IMR-90 (cell line): ENCODE data around the gene PDYN.

Source experiments
- CEBPB ChIP-seq: IDR thresholded peaks from 2 replicates; pipeline ENCODE4 v1.6.1; 2012; ENCODE audit warnings: low read depth, low read length, improper control_type of control experiment
- CTCF ChIP-seq: conservative IDR thresholded peaks from 2 replicates; pipeline ENCODE4 v1.5.1; 2012; ENCODE audit warnings: mild to moderate bottlenecking, low read depth, low read length, improper control_type of control experiment
- ELK1 ChIP-seq: fragments of 150-350 bp; IDR thresholded peaks from 2 replicates; pipeline ENCODE4 v1.6.1; 2016; ENCODE audit warnings: low read depth, mild to moderate bottlenecking, low read length, moderate library complexity, borderline replicate concordance
- MXI1 ChIP-seq: IDR thresholded peaks from 2 replicates; pipeline ENCODE4 v1.6.1; 2012; ENCODE audit warnings: low read depth, mild to moderate bottlenecking, low read length, moderate library complexity, borderline replicate concordance
- POLR2A ChIP-seq: IDR thresholded peaks from 2 replicates; pipeline ENCODE4 v1.6.1; 2012; ENCODE audit warnings: mild to moderate bottlenecking, low read depth, low read length
- RAD21 ChIP-seq: IDR thresholded peaks from 2 replicates; pipeline ENCODE4 v1.6.1; 2012; ENCODE audit warnings: low read length, improper control_type of control experiment
- RCOR1 ChIP-seq: IDR thresholded peaks from 2 replicates; pipeline ENCODE4 v1.6.1; 2012; ENCODE audit warnings: mild to moderate bottlenecking, low read length, improper control_type of control experiment; ENCODE audit not compliant: insufficient replicate concordance
- SMC3 ChIP-seq: fragments of 150-350 bp; IDR thresholded peaks from 2 replicates; pipeline ENCODE4 v1.6.1; 2016; ENCODE audit warnings: low read depth, mild to moderate bottlenecking, antibody characterized with exemption, low read length, moderate library complexity

GRCh38 chr20:1982686-1983085 is 11.2 kb downstream of the PDYN start:
- TF ChIP-seq CTCF (no peak), SMC3 (no peak), RCOR1 (no peak), RAD21 (no peak), ELK1 (no peak), MXI1 (no peak), CEBPB (no peak), POLR2A (no peak)
